ENCODE measurements around the gene HLCS.

DNA sequence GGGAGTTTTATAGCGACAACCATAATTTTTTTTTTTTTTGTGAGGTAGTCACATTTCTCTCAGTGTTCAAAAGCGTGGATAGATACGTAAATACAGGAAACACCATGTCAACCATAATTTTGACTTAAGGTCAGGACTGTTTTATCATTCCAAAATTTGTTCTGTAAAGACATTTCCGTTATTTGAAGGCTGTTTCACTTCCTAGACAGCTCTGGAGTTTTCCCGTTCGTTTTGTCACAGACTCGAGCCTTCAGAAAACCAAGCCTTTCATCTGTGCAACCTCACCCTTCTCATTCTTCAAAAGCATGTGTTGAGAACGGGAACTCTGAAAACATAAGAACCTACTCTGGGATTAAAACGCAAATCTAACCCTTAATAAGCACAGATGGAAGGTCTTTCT, 249.6 kb downstream of the HLCS start:
- TF ChIP-seq POLR2AphosphoS5 (IDR thresholded peaks at IDR 0.05), result no peak
- TF ChIP-seq POLR2A (IDR thresholded peaks at IDR 0.05), result no peak
- TF ChIP-seq, protein P1, sequence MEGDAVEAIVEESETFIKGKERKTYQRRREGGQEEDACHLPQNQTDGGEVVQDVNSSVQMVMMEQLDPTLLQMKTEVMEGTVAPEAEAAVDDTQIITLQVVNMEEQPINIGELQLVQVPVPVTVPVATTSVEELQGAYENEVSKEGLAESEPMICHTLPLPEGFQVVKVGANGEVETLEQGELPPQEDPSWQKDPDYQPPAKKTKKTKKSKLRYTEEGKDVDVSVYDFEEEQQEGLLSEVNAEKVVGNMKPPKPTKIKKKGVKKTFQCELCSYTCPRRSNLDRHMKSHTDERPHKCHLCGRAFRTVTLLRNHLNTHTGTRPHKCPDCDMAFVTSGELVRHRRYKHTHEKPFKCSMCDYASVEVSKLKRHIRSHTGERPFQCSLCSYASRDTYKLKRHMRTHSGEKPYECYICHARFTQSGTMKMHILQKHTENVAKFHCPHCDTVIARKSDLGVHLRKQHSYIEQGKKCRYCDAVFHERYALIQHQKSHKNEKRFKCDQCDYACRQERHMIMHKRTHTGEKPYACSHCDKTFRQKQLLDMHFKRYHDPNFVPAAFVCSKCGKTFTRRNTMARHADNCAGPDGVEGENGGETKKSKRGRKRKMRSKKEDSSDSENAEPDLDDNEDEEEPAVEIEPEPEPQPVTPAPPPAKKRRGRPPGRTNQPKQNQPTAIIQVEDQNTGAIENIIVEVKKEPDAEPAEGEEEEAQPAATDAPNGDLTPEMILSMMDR (IDR thresholded peaks at IDR 0.05), result no peak

All from prostate gland (tissue), 2 donors.